HepG2 (cell line): ENCODE results near the gene ARF4. TPM values are rescaled to one million over a fixed set of nuclear protein-coding genes. Genes with fewer than 3 reads are reported as not detected.

Experiments used
- CENPX ChIP-seq: sonication (generic); formaldehyde crosslinking; IDR thresholded peaks from 2 replicates; pipeline ENCODE4 v1.9.0; 2021; ENCODE audit warnings: mild to moderate bottlenecking, missing genetic modification reagents, moderate library complexity
- JUN ChIP-seq: sonication (generic); formaldehyde crosslinking; IDR thresholded peaks from 2 replicates; pipeline ENCODE4 v1.4.0; 2020; ENCODE audit warnings: mild to moderate bottlenecking, missing genetic modification reagents
- KLF15 ChIP-seq: sonication (generic); formaldehyde crosslinking; IDR thresholded peaks from 2 replicates; pipeline ENCODE4 v1.8.1; 2023; ENCODE audit warnings: borderline replicate concordance, mild to moderate bottlenecking, inconsistent platforms, missing genetic modification reagents, mixed read lengths
- KLF9 ChIP-seq: IDR thresholded peaks from 2 replicates; pipeline ENCODE4 v1.6.1; 2016; ENCODE audit warnings: low read depth
- NCOA5 ChIP-seq: sonication (generic); formaldehyde crosslinking; IDR thresholded peaks from 2 replicates; pipeline ENCODE4 v1.4.0; 2020; ENCODE audit warnings: missing genetic modification reagents
- RXRA ChIP-seq: sonication (generic); formaldehyde crosslinking; IDR thresholded peaks from 2 replicates; pipeline ENCODE4 v1.5.1; 2020; ENCODE audit warnings: missing genetic modification reagents
- SCMH1 ChIP-seq: sonication (generic); formaldehyde crosslinking; IDR thresholded peaks from 2 replicates; pipeline ENCODE4 v1.9.0; 2021; ENCODE audit warnings: missing genetic modification reagents, mild to moderate bottlenecking, borderline replicate concordance
- SP1 ChIP-seq, 2 experiments: fragments of 450-650 bp in 1 of 2; sonication (generic) in 1 of 2; formaldehyde crosslinking in 1 of 2; IDR thresholded peaks; 2 replicates each; pipeline versions ENCODE4 v1.4.0 to v1.6.1; 2016 to 2020; ENCODE audit warnings: missing genetic modification reagents in 1 of 2
- TP53 ChIP-seq: sonication (generic); formaldehyde crosslinking; conservative IDR thresholded peaks from 2 replicates; pipeline ENCODE4 v1.4.0; 2020; ENCODE audit warnings: missing genetic modification reagents
- ZNF33A ChIP-seq: sonication (generic); formaldehyde crosslinking; IDR thresholded peaks from 2 replicates; pipeline ENCODE4 v1.5.1; 2020; ENCODE audit warnings: missing genetic modification reagents, mild to moderate bottlenecking, moderate library complexity, borderline replicate concordance
- ZNF550 ChIP-seq: sonication (generic); formaldehyde crosslinking; IDR thresholded peaks from 2 replicates; pipeline ENCODE4 v1.4.0; 2020; ENCODE audit warnings: mild to moderate bottlenecking, missing genetic modification reagents, borderline replicate concordance
- ZNF570 ChIP-seq: sonication (generic); formaldehyde crosslinking; IDR thresholded peaks from 2 replicates; pipeline ENCODE4 v1.4.0; 2020; ENCODE audit warnings: mild to moderate bottlenecking, missing genetic modification reagents, borderline replicate concordance
- ZSCAN29 ChIP-seq: sonication (generic); formaldehyde crosslinking; conservative IDR thresholded peaks from 2 replicates; pipeline ENCODE4 v1.4.0; 2020; ENCODE audit warnings: mild to moderate bottlenecking, missing genetic modification reagents
- polyA plus RNA-seq, 8 experiments: library from polyadenylated mRNA; depleted of rRNA in 3 of 8; stranded (reverse) in 7 of 8; unstranded in 1 of 8; fragments of >200 nt; fragmentation: Illumina TruSeq in 4 of 8; extraction: Trizol in 4 of 8; gene quantifications; 2 replicates each; pipeline versions ENCODE4 v1.2.1 to v1.2.3, GENCODE V29; 2011 to 2016; ENCODE audit warnings: low read depth in 4 of 8, missing spikeins in 1 of 8, mixed read lengths in 1 of 8; ENCODE audit not compliant: insufficient read depth in 1 of 8
- total RNA-seq, 5 experiments: library from RNA; depleted of rRNA; stranded (reverse); fragments of >200 nt; fragmentation: Illumina TruSeq; extraction: Trizol; gene quantifications; 2 replicates each; pipeline ENCODE4 v1.2.3, GENCODE V29; 2016; ENCODE audit warnings: low read depth in 1 of 5
- TF ChIP-seq, protein P1 (sequence below): IDR thresholded peaks from 2 replicates; pipeline ENCODE4 v1.6.1; 2016; ENCODE audit warnings: low read depth, missing genetic modification reagents, missing compliant biosample characterization
- TF ChIP-seq, protein P2 (sequence below): sonication (generic); formaldehyde crosslinking; IDR thresholded peaks from 2 replicates; pipeline ENCODE4; 2020; ENCODE audit warnings: missing genetic modification reagents, mild to moderate bottlenecking, borderline replicate concordance
- TF ChIP-seq, protein P3 (sequence below): IDR thresholded peaks from 2 replicates; pipeline ENCODE4 v1.6.1; 2012; ENCODE audit warnings: inconsistent platforms
- TF ChIP-seq, protein P4 (sequence below): sonication (generic); formaldehyde crosslinking; IDR thresholded peaks from 2 replicates; pipeline ENCODE4 v1.8.1; 2023; ENCODE audit warnings: mild to moderate bottlenecking, moderate library complexity, missing genetic modification reagents
- TF ChIP-seq, protein P5 (sequence below): sonication (generic); formaldehyde crosslinking; IDR thresholded peaks from 2 replicates; pipeline ENCODE4 v1.8.0; 2022; ENCODE audit warnings: missing genetic modification reagents, mild to moderate bottlenecking, borderline replicate concordance

Gene ARF4
- total and polyA plus RNA-seq, 2 of the 13 experiments (the other 11 are each of a cell fraction or from before 2014, with no cell fraction given), result 184 to 250 TPM

DNA sequence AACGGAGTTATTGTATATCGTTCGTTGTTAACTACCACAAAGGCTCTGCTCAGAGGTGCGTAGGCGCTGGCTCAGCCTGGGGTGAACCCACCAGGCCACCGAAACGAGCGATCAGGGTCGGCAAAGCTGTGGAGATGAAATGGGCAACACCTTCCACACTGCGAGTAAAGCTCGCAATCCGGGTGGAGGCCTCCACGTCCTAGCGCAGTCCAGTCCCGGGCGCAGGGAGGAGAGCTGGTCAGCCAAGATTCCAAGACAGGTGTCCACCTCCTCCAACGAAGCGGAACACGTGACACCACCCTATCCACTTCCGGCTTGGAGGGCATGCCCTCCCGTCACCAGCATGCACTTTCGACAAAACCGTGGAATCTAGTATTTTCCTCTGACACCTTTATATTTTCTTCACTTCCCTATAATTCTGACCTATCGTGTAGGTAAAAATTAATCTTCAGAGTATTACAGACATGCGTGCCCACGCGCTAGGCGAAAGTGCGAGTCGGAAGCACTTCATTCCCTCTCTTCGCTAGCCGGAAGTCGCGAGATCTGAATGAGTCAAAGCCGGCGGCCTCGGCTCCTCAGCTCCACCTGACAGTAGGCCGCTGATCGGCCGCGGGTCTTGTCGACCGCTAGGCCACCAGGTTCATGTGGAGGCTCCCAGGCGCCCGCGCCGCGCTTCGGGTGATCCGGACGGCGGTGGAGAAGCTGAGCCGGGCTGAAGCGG, 41.2 kb downstream of the ARF4 start, which contains the start of gene PDE12 (continued):
- no peak for TF ChIP-seq NCOA5 (CRISPR knock-in tag)
- no peak; the same call in 1 of the 2 replicates for TF ChIP-seq JUN (CRISPR knock-in tag)
- TF ChIP-seq, protein P1, sequence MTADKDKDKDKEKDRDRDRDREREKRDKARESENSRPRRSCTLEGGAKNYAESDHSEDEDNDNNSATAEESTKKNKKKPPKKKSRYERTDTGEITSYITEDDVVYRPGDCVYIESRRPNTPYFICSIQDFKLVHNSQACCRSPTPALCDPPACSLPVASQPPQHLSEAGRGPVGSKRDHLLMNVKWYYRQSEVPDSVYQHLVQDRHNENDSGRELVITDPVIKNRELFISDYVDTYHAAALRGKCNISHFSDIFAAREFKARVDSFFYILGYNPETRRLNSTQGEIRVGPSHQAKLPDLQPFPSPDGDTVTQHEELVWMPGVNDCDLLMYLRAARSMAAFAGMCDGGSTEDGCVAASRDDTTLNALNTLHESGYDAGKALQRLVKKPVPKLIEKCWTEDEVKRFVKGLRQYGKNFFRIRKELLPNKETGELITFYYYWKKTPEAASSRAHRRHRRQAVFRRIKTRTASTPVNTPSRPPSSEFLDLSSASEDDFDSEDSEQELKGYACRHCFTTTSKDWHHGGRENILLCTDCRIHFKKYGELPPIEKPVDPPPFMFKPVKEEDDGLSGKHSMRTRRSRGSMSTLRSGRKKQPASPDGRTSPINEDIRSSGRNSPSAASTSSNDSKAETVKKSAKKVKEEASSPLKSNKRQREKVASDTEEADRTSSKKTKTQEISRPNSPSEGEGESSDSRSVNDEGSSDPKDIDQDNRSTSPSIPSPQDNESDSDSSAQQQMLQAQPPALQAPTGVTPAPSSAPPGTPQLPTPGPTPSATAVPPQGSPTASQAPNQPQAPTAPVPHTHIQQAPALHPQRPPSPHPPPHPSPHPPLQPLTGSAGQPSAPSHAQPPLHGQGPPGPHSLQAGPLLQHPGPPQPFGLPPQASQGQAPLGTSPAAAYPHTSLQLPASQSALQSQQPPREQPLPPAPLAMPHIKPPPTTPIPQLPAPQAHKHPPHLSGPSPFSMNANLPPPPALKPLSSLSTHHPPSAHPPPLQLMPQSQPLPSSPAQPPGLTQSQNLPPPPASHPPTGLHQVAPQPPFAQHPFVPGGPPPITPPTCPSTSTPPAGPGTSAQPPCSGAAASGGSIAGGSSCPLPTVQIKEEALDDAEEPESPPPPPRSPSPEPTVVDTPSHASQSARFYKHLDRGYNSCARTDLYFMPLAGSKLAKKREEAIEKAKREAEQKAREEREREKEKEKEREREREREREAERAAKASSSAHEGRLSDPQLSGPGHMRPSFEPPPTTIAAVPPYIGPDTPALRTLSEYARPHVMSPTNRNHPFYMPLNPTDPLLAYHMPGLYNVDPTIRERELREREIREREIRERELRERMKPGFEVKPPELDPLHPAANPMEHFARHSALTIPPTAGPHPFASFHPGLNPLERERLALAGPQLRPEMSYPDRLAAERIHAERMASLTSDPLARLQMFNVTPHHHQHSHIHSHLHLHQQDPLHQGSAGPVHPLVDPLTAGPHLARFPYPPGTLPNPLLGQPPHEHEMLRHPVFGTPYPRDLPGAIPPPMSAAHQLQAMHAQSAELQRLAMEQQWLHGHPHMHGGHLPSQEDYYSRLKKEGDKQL (CRISPR knock-in tag), result peak; percentile 55; the same call in 1 of the 2 replicates
- TF ChIP-seq ZNF550 (CRISPR knock-in tag), result no peak
- TF ChIP-seq, protein P2, sequence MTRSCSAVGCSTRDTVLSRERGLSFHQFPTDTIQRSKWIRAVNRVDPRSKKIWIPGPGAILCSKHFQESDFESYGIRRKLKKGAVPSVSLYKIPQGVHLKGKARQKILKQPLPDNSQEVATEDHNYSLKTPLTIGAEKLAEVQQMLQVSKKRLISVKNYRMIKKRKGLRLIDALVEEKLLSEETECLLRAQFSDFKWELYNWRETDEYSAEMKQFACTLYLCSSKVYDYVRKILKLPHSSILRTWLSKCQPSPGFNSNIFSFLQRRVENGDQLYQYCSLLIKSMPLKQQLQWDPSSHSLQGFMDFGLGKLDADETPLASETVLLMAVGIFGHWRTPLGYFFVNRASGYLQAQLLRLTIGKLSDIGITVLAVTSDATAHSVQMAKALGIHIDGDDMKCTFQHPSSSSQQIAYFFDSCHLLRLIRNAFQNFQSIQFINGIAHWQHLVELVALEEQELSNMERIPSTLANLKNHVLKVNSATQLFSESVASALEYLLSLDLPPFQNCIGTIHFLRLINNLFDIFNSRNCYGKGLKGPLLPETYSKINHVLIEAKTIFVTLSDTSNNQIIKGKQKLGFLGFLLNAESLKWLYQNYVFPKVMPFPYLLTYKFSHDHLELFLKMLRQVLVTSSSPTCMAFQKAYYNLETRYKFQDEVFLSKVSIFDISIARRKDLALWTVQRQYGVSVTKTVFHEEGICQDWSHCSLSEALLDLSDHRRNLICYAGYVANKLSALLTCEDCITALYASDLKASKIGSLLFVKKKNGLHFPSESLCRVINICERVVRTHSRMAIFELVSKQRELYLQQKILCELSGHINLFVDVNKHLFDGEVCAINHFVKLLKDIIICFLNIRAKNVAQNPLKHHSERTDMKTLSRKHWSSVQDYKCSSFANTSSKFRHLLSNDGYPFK (CRISPR knock-in tag), result peak; percentile 87
- peak; percentile 94 for TF ChIP-seq ZSCAN29 (CRISPR knock-in tag)
- no peak; the same call in 1 of the 2 replicates for TF ChIP-seq TP53 (CRISPR knock-in tag)
- peak; percentile 62; the same call in 1 of the 2 replicates for TF ChIP-seq KLF9 (CRISPR knock-in tag)
- peak; percentile 98 for TF ChIP-seq RXRA
- no peak for TF ChIP-seq ZNF570
- TF ChIP-seq, protein P3, sequence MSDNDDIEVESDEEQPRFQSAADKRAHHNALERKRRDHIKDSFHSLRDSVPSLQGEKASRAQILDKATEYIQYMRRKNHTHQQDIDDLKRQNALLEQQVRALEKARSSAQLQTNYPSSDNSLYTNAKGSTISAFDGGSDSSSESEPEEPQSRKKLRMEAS, result peak; percentile 99
- TF ChIP-seq SP1 (IDR thresholded peaks at IDR 0.05), result no peak
- TF ChIP-seq SP1 (CRISPR knock-in tag; IDR thresholded peaks at IDR 0.05), result peak; percentile 47; the same call in 1 of the 2 replicates
- TF ChIP-seq CENPX (CRISPR knock-in tag), result no peak
- TF ChIP-seq KLF15 (CRISPR knock-in tag), result no peak
- TF ChIP-seq, protein P4, sequence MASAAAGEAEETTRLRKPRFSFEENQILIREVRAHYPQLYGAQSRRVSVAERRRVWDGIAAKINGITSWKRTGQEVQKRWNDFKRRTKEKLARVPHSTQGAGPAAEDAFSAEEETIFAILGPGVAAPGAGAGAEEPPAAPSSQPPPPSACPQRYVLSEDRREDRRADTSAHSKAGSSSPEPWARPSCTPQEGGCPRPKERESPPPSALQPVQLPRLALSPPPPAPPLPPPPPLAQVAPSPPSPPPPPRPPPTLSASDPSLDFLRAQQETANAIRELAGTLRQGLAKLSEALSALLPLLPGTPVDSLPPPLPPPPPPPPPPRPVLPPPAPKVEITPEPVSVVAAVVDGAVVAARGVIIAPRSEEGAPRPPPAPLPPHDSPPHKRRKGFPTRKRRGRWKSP (CRISPR knock-in tag), result peak; percentile 38; the same call in 1 of the 2 replicates
- no peak for TF ChIP-seq ZNF33A (CRISPR knock-in tag)
- TF ChIP-seq, protein P5, sequence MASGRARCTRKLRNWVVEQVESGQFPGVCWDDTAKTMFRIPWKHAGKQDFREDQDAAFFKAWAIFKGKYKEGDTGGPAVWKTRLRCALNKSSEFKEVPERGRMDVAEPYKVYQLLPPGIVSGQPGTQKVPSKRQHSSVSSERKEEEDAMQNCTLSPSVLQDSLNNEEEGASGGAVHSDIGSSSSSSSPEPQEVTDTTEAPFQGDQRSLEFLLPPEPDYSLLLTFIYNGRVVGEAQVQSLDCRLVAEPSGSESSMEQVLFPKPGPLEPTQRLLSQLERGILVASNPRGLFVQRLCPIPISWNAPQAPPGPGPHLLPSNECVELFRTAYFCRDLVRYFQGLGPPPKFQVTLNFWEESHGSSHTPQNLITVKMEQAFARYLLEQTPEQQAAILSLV (CRISPR knock-in tag), result peak; percentile 64; the same call in 1 of the 2 replicates
- TF ChIP-seq SCMH1 (CRISPR knock-in tag), result no peak
